DOHH2 (cell line): ENCODE results near the gene ACADL.
"Not testable (repeated sequence)": the region's sequence is repeated elsewhere in the genome, so short reads cannot be mapped to it uniquely, and the experiment has no call there.

Experiments
- H3F3A ChIP-seq: fragments of 200-600 bp; sonication (generic), shearing (Covaris generic); 2 replicates; pipeline ENCODE4 v1.6.0; 2016; ENCODE audit warnings: antibody characterized with exemption, mild to moderate bottlenecking; ENCODE audit not compliant: control insufficient read depth, insufficient read depth
- H3K27ac ChIP-seq: fragments of 200-600 bp; sonication (generic); 2 replicates; pipeline ENCODE4 v1.5.1; 2014; ENCODE audit warnings: low read depth, mild to moderate bottlenecking, low read length, moderate library complexity
- H3K27me3 ChIP-seq: fragments of 200-600 bp; sonication (generic); 2 replicates; pipeline ENCODE4 v1.6.1; 2014; ENCODE audit warnings: mild to moderate bottlenecking, low read length, mixed read lengths; ENCODE audit not compliant: control insufficient read depth
- H3K36me3 ChIP-seq: fragments of 200-600 bp; sonication (generic); 2 replicates; pipeline ENCODE4 v1.6.1; 2014; ENCODE audit warnings: mild to moderate bottlenecking, low read length, moderate library complexity, mixed read lengths; ENCODE audit not compliant: control insufficient read depth
- H3K4me1 ChIP-seq: fragments of 200-600 bp; sonication (generic); 2 replicates; pipeline ENCODE4 v1.6.1; 2014; ENCODE audit warnings: mild to moderate bottlenecking, low read length, mixed read lengths; ENCODE audit not compliant: control insufficient read depth
- H3K4me2 ChIP-seq: fragments of 200-600 bp; sonication (generic); 2 replicates; pipeline ENCODE4 v1.6.0; 2014; ENCODE audit warnings: mild to moderate bottlenecking, low read length, moderate library complexity
- H3K4me3 ChIP-seq: fragments of 200-600 bp; sonication (generic); 2 replicates; pipeline ENCODE4 v1.5.1; 2014; ENCODE audit warnings: mild to moderate bottlenecking, low read length, mixed read lengths
- H3K79me2 ChIP-seq: fragments of 200-600 bp; sonication (generic); 2 replicates; pipeline ENCODE4 v1.6.1; 2014; ENCODE audit warnings: mild to moderate bottlenecking, low read length, mixed read lengths; ENCODE audit not compliant: control insufficient read depth
- H3K9me2 ChIP-seq: fragments of 200-600 bp; sonication (generic); replicated peaks from 2 replicates; pipeline ENCODE4 v1.6.1; 2014; ENCODE audit warnings: mild to moderate bottlenecking, low read length, mixed read lengths; ENCODE audit not compliant: control insufficient read depth
- H3K9me3 ChIP-seq: fragments of 200-600 bp; sonication (generic); 2 replicates; pipeline ENCODE4 v1.6.1; 2014; ENCODE audit warnings: antibody characterized with exemption, low read length, mixed read lengths; ENCODE audit not compliant: control insufficient read depth, insufficient read depth
- H4K20me1 ChIP-seq: fragments of 200-600 bp; sonication (generic); 2 replicates; pipeline ENCODE4 v1.6.0; 2014; ENCODE audit warnings: low read depth, mild to moderate bottlenecking, antibody characterized with exemption, low read length, moderate library complexity; ENCODE audit not compliant: control insufficient read depth, insufficient read depth
- EZH2phosphoT487 ChIP-seq: fragments of 200-600 bp; sonication (generic); IDR thresholded peaks from 2 replicates; pipeline ENCODE4 v1.6.1; 2017; ENCODE audit warnings: borderline replicate concordance, mild to moderate bottlenecking, antibody characterized with exemption, low read length, moderate library complexity, mixed read lengths
- TF ChIP-seq, protein P1 (sequence below): fragments of 200-600 bp; sonication (generic); IDR thresholded peaks from one replicate; pipeline ENCODE4 v1.5.1; 2014; ENCODE audit warnings: antibody characterized with exemption, mild to moderate bottlenecking, low read depth, low read length; ENCODE audit not compliant: poor library complexity, severe bottlenecking

ACADL gene

DNA sequence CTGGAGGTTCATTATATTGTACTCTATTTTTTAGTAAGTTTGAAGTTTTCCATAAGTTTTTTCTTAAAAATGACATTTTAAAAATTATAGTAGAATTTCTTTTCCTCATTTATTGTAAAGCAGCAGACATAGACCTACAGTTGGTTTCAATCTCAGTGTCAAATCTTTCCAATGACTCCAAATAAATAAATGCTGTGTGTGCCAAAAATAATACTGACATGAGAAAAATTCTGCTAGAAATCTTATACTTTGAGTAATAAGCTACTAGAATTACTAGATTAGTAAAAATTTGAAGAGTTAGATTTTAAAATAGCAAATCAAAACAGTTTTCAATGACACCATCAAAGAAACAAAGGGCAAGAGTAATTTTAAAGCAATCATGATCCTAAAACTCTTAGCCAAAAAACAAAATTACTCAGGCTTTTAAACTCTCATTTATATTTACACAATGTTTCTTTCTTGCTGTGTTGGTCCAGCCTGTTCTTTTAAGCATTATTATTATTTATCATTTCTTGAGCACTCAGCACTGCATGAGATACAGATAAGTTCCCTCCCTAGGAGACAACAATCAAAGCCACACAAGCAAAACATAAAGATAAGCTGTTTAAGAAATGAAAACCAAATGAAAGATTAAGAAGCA is 45.8 kb downstream of the ACADL start:
- Histone ChIP-seq H3K9me3 (peaks cover 5% of the 10 kb centered on the region; the same call in 1 of the 2 replicates), H3K4me3 (no peak overlapping the region), H3K4me1 (peaks cover 15% of the 10 kb centered on the region), H3F3A (no peaks in the 10 kb centered on the region; the same call in 1 of the 2 replicates), H3K4me2 (no peak overlapping the region), H3K27me3 (no peaks in the 10 kb centered on the region), H4K20me1 (no peaks in the 10 kb centered on the region), H3K9me2 (no peaks in the 10 kb centered on the region), H3K36me3 (no peaks in the 10 kb centered on the region), H3K27ac (no peak overlapping the region), H3K79me2 (no peaks in the 10 kb centered on the region)
- TF ChIP-seq, protein P1, sequence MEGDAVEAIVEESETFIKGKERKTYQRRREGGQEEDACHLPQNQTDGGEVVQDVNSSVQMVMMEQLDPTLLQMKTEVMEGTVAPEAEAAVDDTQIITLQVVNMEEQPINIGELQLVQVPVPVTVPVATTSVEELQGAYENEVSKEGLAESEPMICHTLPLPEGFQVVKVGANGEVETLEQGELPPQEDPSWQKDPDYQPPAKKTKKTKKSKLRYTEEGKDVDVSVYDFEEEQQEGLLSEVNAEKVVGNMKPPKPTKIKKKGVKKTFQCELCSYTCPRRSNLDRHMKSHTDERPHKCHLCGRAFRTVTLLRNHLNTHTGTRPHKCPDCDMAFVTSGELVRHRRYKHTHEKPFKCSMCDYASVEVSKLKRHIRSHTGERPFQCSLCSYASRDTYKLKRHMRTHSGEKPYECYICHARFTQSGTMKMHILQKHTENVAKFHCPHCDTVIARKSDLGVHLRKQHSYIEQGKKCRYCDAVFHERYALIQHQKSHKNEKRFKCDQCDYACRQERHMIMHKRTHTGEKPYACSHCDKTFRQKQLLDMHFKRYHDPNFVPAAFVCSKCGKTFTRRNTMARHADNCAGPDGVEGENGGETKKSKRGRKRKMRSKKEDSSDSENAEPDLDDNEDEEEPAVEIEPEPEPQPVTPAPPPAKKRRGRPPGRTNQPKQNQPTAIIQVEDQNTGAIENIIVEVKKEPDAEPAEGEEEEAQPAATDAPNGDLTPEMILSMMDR: no peak
- TF ChIP-seq EZH2phosphoT487: no peak

DNA sequence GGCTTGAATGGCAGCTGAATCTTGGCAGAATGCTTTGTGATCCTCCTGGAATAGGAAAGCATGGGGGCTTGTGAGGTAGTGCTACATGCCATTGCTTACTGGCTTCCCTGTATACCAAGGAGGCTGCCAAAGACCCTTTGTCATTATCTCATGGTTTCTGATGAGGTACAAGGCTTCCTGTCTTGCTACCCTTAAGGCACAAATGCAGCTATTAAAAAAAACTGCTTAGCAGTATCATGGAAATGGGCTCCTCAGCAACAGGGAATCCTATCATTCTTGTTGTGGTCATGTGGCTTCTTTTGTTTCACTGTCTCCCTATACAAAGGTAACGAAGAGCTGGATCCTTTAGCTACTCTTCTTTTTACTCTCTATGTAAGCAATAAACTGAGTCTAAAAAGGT is 47.5 kb downstream of the ACADL start:
- Histone ChIP-seq H3K36me3 (no peaks in the 10 kb centered on the region), H3F3A (no peaks in the 10 kb centered on the region; the same call in none of the 2 replicates), H3K4me3 (no peak overlapping the region), H4K20me1 (no peaks in the 10 kb centered on the region), H3K9me2 (no peaks in the 10 kb centered on the region), H3K9me3 (no peaks in the 10 kb centered on the region), H3K79me2 (no peaks in the 10 kb centered on the region), H3K27ac (no peak overlapping the region), H3K4me2 (peak overlapping the region; percentile 14; the same call in 1 of the 2 replicates), H3K27me3 (no peaks in the 10 kb centered on the region), H3K4me1 (peaks cover 18% of the 10 kb centered on the region)
- TF ChIP-seq EZH2phosphoT487: no peak
- TF ChIP-seq, protein P1: no peak

DNA sequence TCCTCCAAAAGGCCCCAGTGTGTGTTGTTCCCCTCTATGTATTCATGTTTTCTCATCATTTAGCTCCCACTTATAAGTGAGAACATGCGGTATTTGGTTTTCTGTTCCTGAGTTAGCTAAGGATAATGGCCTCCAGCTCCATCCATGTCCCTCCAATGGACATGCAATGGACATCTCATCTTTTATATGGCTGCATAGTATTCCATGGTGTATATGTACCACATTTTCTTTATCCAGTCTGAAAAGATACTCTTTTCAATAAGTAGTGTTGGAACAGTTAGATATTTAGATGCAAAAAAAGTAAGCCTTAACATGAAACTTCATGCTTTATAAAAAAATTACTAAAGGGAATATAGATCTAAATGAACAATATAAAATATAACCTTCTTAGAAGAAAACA is 48.1 kb downstream of the ACADL start:
- H3K4me2 ChIP-seq, H3F3A ChIP-seq, H3K79me2 ChIP-seq, H3K9me3 ChIP-seq, H4K20me1 ChIP-seq, H3K27me3 ChIP-seq, H3K4me3 ChIP-seq, H3K27ac ChIP-seq, H3K9me2 ChIP-seq, H3K36me3 ChIP-seq: not testable (repeated sequence)
- peaks cover 25% of the 10 kb centered on the region for H3K4me1 ChIP-seq

DNA sequence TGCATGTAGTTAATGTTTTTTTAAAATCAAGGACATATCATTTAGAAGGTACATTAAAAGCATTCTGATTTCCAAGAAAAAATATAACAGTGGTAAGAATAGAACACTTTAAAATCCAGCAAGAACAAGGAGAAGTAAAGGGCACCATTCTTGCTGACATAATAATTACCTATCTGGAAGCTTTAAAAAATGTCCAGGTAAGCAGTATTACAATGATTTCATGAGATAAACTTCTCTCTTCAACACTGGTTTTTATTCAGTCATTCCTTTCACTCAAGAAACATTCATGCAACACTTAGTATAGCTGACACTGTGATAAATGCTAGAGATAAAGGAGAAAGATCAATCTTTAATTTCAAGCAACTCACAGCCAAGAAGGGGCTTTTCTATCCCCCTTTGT is 51.2 kb downstream of the ACADL start:
- H3K4me1 ChIP-seq: peaks cover 34% of the 10 kb centered on the region
- H3K4me3 ChIP-seq: no peak overlapping the region
- no peaks in the 10 kb centered on the region for H3K9me2 ChIP-seq
- H3K79me2 ChIP-seq: peaks cover 14% of the 10 kb centered on the region
- H3K27ac ChIP-seq: no peak overlapping the region
- TF ChIP-seq, protein P1: no peak
- no peak for TF ChIP-seq EZH2phosphoT487
- no peaks in the 10 kb centered on the region for H3K27me3 ChIP-seq
- H4K20me1 ChIP-seq: no peaks in the 10 kb centered on the region
- H3K4me2 ChIP-seq: no peak overlapping the region
- H3F3A ChIP-seq: no peaks in the 10 kb centered on the region; the same call in none of the 2 replicates
- H3K36me3 ChIP-seq: no peaks in the 10 kb centered on the region
- no peaks in the 10 kb centered on the region for H3K9me3 ChIP-seq
